Measurements from ENCODE around the gene NCF2. TPM values are rescaled to one million over a fixed set of nuclear protein-coding genes. Genes with fewer than 3 reads are reported as not detected.

The NCF2 gene
- total RNA-seq, 1 experiment from 2014 or later = 65.5 TPM

DNA sequence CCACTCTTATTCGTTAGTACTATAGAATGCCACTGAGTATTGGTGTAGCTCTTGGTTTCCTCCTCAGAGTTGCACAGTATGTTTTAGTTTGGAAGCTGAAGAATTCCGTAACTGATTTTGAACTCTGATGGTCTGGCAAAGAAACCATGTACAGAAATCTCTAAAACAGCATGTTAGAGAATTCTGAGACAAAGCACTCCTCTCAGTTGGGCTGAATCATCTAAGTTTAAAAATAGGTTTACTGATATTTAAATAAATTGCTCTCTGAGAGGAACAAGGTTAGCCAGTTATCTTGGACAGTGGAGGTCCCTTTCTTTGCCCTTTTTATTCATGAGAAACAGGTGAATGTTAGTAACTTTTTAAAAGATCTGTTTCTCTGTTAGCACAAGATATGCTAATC is 43.8 kb downstream of the NCF2 start:
- no peak overlapping the region for H2AFZ ChIP-seq
- no peaks in the 10 kb centered on the region for H3K9me2 ChIP-seq (ENCODE audit: insufficient read depth)
- no peaks in the 10 kb centered on the region for H3K4me1 ChIP-seq (replicated peaks; ENCODE audit: insufficient read depth)
- H3K4me2 ChIP-seq = no peak overlapping the region
- H4K20me1 ChIP-seq (ENCODE audit: insufficient read depth) = no peaks in the 10 kb centered on the region
- H3F3A ChIP-seq (ENCODE audit: insufficient read depth, low read depth) = peaks cover 38% of the 10 kb centered on the region; the same call in 1 of the 2 replicates
- H3K36me3 ChIP-seq (ENCODE audit: low read depth) = peaks cover 84% of the 10 kb centered on the region
- TF ChIP-seq EZH2 (IDR thresholded peaks at IDR 0.05; ENCODE audit: low read depth) = no peak
- TF ChIP-seq, protein P1, sequence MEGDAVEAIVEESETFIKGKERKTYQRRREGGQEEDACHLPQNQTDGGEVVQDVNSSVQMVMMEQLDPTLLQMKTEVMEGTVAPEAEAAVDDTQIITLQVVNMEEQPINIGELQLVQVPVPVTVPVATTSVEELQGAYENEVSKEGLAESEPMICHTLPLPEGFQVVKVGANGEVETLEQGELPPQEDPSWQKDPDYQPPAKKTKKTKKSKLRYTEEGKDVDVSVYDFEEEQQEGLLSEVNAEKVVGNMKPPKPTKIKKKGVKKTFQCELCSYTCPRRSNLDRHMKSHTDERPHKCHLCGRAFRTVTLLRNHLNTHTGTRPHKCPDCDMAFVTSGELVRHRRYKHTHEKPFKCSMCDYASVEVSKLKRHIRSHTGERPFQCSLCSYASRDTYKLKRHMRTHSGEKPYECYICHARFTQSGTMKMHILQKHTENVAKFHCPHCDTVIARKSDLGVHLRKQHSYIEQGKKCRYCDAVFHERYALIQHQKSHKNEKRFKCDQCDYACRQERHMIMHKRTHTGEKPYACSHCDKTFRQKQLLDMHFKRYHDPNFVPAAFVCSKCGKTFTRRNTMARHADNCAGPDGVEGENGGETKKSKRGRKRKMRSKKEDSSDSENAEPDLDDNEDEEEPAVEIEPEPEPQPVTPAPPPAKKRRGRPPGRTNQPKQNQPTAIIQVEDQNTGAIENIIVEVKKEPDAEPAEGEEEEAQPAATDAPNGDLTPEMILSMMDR (conservative IDR thresholded peaks at IDR 0.05) = no peak
- CTCF ChIA-PET = no interaction called here
- H3K9me3 ChIP-seq (ENCODE audit: insufficient read depth, low read depth) = no peaks in the 10 kb centered on the region
- H3K79me2 ChIP-seq (ENCODE audit: low read depth) = no peaks in the 10 kb centered on the region
- no TSS peak for BruUV-seq (replicated peaks)
- no peak overlapping the region for H3K27ac ChIP-seq
- no peak for DNase-seq
- no peaks in the 10 kb centered on the region for H3K27me3 ChIP-seq (ENCODE audit: insufficient read depth, low read depth)
- no peak overlapping the region for H3K4me3 ChIP-seq
- POLR2A ChIA-PET (ENCODE audit: unreplicated experiment) = no interaction called here
- intact Hi-C loops (cut with micrococcal nuclease; ENCODE audit: unreplicated experiment) = no loop called here

DNA sequence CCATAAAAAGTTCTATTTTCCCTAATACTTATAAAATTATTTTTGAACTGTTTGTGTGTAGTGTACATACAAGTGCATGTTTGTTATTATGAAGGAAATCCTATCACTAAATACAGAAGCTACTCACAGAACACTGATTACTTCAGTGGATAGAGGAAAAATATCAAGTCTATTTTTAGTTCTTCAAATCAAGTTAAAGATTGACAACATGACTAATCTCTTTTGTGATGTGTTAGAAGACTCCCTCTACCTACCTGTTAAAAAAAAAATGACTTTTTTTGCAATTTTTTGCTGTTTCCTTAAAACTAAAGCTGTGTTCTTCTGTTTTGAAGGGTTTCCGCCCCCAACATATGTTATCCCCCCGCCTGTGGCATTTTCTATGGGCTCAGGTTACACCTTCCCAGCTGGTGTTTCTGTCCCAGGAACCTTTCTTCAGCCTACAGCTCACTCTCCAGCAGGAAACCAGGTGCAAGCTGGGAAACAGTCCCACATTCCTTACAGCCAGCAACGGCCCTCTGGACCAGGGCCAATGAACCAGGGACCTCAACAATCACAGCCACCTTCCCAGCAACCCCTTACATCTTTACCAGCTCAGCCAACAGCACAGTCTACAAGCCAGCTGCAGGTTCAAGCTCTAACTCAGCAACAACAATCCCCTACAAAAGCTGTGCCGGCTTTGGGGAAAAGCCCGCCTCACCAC is 45.5 kb downstream of the NCF2 start:
- Histone ChIP-seq H3K4me2 (no peak overlapping the region), H3K79me2 (ENCODE audit: low read depth) (no peaks in the 10 kb centered on the region), H3K27me3 (ENCODE audit: insufficient read depth, low read depth) (no peaks in the 10 kb centered on the region), H4K20me1 (ENCODE audit: insufficient read depth) (no peaks in the 10 kb centered on the region), H2AFZ (no peak overlapping the region), H3F3A (ENCODE audit: insufficient read depth, low read depth) (peaks cover 42% of the 10 kb centered on the region), H3K9me2 (ENCODE audit: insufficient read depth) (no peaks in the 10 kb centered on the region), H3K9me3 (ENCODE audit: insufficient read depth, low read depth) (no peaks in the 10 kb centered on the region), H3K27ac (no peak overlapping the region), H3K4me1 (replicated peaks; ENCODE audit: insufficient read depth) (no peaks in the 10 kb centered on the region), H3K36me3 (ENCODE audit: low read depth) (peaks cover 78% of the 10 kb centered on the region), H3K4me3 (no peak overlapping the region)
- no TSS peak for BruUV-seq (replicated peaks)
- intact Hi-C loops (cut with micrococcal nuclease; ENCODE audit: unreplicated experiment) = loop anchor here (5.0 kb wide), 1 partner anchor 72 kb away; the partner anchor contains the start of gene SMG7
- TF ChIP-seq, protein P1 (conservative IDR thresholded peaks at IDR 0.05) = no peak
- TF ChIP-seq EZH2 (IDR thresholded peaks at IDR 0.05; ENCODE audit: low read depth) = no peak
- CTCF ChIA-PET = interaction anchor here (0.7 kb wide), 1 partner anchor 22 kb away, joined by 3 read pairs; no protein-coding TSS in a partner anchor
- DNase-seq = no peak
- POLR2A ChIA-PET (ENCODE audit: unreplicated experiment) = interaction anchor here (0.7 kb wide), 1 partner anchor 296 kb away, joined by 3 read pairs; no protein-coding TSS in a partner anchor

DNA sequence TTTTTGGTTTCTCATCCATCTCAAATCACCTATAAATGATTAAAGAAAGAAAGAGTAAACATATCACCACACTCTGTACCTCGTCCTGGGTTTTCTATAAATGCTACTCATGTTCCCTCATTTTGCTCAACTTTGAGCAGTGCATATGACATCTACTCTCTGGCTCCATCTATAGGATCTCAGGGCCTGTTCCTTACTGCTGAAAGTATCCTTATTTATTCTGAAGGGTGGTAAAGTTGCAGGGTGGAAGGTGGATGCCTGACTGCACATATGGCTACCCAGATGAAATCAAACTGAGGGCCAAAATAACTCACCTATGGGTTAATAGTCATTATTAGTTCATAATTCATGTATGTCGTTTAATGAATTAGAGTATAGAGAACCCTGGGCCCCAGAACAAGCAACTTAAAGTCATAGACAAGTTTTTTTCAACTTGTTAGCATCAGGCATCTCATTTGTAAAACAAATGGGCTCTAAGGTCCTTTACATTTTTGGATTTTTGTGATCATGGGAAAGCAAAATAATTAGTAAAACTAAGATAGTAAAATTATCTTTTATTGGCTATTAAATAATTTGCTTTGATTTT is 46.5 kb downstream of the NCF2 start:
- H3K79me2 ChIP-seq (ENCODE audit: low read depth) = no peaks in the 10 kb centered on the region
- peaks cover 40% of the 10 kb centered on the region for H3F3A ChIP-seq (ENCODE audit: insufficient read depth, low read depth)
- TF ChIP-seq EZH2 (IDR thresholded peaks at IDR 0.05; ENCODE audit: low read depth) = no peak
- TF ChIP-seq, protein P1 (conservative IDR thresholded peaks at IDR 0.05) = peak; percentile 81
- peak in 1 of 2 experiments; percentile 7 for DNase-seq
- no peak overlapping the region for H2AFZ ChIP-seq
- H3K36me3 ChIP-seq (ENCODE audit: low read depth) = peaks cover 76% of the 10 kb centered on the region
- no TSS peak for BruUV-seq (replicated peaks)
- no peaks in the 10 kb centered on the region for H3K4me1 ChIP-seq (replicated peaks; ENCODE audit: insufficient read depth)
- peak overlapping the region; percentile 11; the same call in 1 of the 2 replicates for H3K27ac ChIP-seq
- ChIA-PET CTCF (no interaction called here), POLR2A (ENCODE audit: unreplicated experiment) (no interaction called here)
- H3K27me3 ChIP-seq (ENCODE audit: insufficient read depth, low read depth) = no peaks in the 10 kb centered on the region
- no peaks in the 10 kb centered on the region for H3K9me3 ChIP-seq (ENCODE audit: insufficient read depth, low read depth)
- no peaks in the 10 kb centered on the region for H3K9me2 ChIP-seq (ENCODE audit: insufficient read depth)
- H3K4me3 ChIP-seq = no peak overlapping the region
- H4K20me1 ChIP-seq (ENCODE audit: insufficient read depth) = no peaks in the 10 kb centered on the region
- intact Hi-C loops (cut with micrococcal nuclease; ENCODE audit: unreplicated experiment) = loop anchor here (2.0 to 5.0 kb wide), 2 partner anchors 71 to 263 kb away; partner anchors contain the start of gene SMG7
- H3K4me2 ChIP-seq = no peak overlapping the region
